HL-60 (cell line): ENCODE results near the gene PRKAB1.

Experiments used
- GABPA ChIP-seq: IDR thresholded peaks from 2 replicates; pipeline ENCODE4 v1.6.1; 2012; ENCODE audit warnings: low read depth
- POLR2AphosphoS5 ChIP-seq: IDR thresholded peaks from 2 replicates; pipeline ENCODE4 v1.6.1; 2012; ENCODE audit warnings: low read depth
- REST ChIP-seq: IDR thresholded peaks from 2 replicates; pipeline ENCODE4 v1.6.1; 2012; ENCODE audit warnings: low read depth; ENCODE audit not compliant: insufficient replicate concordance
- SPI1 ChIP-seq: IDR thresholded peaks from 2 replicates; pipeline ENCODE4 v1.6.1; 2012; ENCODE audit warnings: low read depth, mild to moderate bottlenecking, borderline replicate concordance
- TF ChIP-seq, protein P1 (sequence below): IDR thresholded peaks from one replicate; pipeline ENCODE4 v1.5.1; 2011; ENCODE audit warnings: low read length, control low read depth, inconsistent platforms; ENCODE audit not compliant: insufficient read depth

- TF ChIP-seq SPI1 (no peak), POLR2AphosphoS5 (no peak), GABPA (no peak), REST (no peak)
- TF ChIP-seq, protein P1, sequence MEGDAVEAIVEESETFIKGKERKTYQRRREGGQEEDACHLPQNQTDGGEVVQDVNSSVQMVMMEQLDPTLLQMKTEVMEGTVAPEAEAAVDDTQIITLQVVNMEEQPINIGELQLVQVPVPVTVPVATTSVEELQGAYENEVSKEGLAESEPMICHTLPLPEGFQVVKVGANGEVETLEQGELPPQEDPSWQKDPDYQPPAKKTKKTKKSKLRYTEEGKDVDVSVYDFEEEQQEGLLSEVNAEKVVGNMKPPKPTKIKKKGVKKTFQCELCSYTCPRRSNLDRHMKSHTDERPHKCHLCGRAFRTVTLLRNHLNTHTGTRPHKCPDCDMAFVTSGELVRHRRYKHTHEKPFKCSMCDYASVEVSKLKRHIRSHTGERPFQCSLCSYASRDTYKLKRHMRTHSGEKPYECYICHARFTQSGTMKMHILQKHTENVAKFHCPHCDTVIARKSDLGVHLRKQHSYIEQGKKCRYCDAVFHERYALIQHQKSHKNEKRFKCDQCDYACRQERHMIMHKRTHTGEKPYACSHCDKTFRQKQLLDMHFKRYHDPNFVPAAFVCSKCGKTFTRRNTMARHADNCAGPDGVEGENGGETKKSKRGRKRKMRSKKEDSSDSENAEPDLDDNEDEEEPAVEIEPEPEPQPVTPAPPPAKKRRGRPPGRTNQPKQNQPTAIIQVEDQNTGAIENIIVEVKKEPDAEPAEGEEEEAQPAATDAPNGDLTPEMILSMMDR, result no peak
Observed at GRCh38 chr12:119692410-119692809, 24.5 kb downstream of the PRKAB1 start.
